HG02885 (cell line): ENCODE data around the gene RASGEF1C.
"Not testable (repeated sequence)": the region's sequence is repeated elsewhere in the genome, so short reads cannot be mapped to it uniquely, and the experiment has no call there.

Experiments
- ATAC-seq: cut with Tn5 transposase; IDR thresholded peaks from one replicate; pipeline ENCODE4 v1.9.1; 2021; ENCODE audit warnings: mild to moderate bottlenecking; ENCODE audit not compliant: unreplicated experiment, poor library complexity

RASGEF1C gene

GRCh38 chr5:180126716-180127681 lies 82.0 kb downstream of the RASGEF1C start:
- no peak for ATAC-seq

- not testable (repeated sequence) for ATAC-seq
Measured at GRCh38 chr5:180126156-180126555, 82.9 kb downstream of the RASGEF1C start.

GRCh38 chr5:180124662-180125061 lies 84.3 kb downstream of the RASGEF1C start:
- ATAC-seq, result not testable (repeated sequence)

GRCh38 chr5:180122875-180123274 lies 86.1 kb downstream of the RASGEF1C start:
- no peak for ATAC-seq

GRCh38 chr5:180121826-180122413 lies 87.1 kb downstream of the RASGEF1C start:
- ATAC-seq, result no peak

- no peak for ATAC-seq
Measured at GRCh38 chr5:180120237-180121101, 88.5 kb downstream of the RASGEF1C start.

DNA sequence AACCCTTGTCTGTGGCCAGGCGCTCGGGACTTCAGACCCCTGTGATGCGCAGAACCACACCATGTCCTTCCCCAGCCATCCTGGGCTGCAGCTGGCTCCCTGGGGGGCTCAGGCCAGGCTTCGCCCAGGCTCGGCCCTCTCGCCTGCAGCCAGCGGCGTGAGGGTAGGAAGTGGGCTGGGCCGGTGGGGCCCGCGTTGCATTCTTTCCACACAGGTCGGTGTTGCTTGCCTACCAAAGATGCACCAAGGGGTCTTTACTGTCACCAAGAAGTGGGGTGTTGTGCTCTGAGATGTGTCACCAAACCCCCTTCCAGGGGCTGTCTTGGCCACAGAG lies 89.1 kb downstream of the RASGEF1C start:
- ATAC-seq, result no peak

DNA sequence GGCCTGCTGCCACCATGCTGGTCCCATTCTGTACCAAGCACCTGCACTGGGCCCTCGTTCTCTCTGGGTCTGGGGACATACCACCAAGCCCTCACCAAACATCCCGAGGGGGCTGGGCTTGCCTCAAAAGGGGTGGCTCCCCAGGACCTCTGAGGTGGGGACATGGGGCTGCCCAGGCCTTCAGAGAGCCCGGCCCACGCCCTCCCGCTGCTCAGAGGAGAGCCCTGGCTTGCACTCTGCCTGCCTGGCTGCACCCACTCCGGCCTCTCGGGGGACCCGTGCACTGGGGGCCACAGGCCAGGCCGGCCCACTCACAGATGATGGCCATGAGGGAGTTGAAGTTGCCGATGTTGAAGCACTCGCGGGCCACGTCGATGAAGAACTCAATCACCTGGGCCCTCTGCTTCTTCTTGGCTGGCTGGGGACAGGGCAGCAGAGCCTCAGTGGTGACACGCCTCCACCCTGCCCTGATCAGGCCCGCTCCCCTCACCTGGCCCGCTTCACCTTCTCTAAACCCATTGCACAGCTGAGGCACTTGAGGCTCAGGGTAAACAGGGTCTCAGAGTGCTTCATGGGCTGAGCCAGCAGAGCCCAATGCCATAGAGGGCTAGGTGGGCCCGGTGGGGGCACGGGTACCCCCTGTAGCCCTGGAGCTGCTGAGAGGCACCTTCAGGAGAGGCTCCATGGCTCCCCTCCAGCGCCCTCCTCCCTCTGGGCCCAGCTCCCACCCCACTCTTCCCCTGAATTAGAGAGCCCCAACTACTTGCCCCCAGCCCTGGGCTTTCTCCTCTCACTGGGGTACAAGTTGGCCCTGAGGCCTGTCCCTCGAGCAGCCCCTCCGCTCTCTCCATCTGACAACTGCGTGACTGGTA lies 89.7 kb downstream of the RASGEF1C start:
- ATAC-seq, result no peak

- no peak for ATAC-seq
Measured at GRCh38 chr5:180118391-180118791, 90.6 kb downstream of the RASGEF1C start.

- no peak for ATAC-seq
Measured at GRCh38 chr5:180117000-180117725, 91.8 kb downstream of the RASGEF1C start.

- ATAC-seq, result no peak
Measured at GRCh38 chr5:180116077-180116999, 92.7 kb downstream of the RASGEF1C start.

- ATAC-seq, result no peak
Measured at GRCh38 chr5:180115326-180116076, 93.5 kb downstream of the RASGEF1C start.

DNA sequence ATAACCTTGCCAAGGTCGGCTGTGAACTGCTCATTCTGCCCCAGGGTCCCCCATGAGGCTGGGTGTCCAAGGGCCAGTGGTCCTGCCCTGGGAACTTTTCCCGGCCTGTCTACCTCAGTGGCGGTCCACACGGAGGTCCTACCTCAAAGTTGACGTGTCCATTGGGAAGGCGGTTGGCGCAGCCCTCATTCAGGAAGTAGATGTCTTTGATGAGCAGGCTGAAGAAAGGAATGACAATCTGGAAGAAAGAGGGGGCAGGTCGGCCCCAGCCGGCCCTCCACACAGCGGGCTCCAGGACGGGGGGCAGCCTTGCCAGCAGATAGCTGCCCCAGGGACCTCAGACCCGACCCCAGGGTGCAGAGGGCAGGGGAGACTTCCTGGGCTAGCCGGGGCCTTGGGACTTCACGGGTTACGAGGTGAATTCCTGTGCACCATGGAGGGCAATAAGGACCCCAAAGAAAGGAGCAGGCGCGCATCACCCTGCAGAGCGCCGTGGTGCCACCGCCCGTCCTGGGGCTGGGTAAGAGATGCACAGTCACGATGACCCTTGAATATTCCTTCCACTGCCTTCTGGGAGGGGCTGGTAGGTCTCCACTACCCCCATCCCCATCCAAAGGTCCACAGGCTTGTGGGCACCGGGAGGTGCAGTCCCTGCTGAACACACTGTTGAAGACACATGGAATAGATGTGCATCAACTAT lies 94.6 kb downstream of the RASGEF1C start:
- no peak for ATAC-seq

DNA sequence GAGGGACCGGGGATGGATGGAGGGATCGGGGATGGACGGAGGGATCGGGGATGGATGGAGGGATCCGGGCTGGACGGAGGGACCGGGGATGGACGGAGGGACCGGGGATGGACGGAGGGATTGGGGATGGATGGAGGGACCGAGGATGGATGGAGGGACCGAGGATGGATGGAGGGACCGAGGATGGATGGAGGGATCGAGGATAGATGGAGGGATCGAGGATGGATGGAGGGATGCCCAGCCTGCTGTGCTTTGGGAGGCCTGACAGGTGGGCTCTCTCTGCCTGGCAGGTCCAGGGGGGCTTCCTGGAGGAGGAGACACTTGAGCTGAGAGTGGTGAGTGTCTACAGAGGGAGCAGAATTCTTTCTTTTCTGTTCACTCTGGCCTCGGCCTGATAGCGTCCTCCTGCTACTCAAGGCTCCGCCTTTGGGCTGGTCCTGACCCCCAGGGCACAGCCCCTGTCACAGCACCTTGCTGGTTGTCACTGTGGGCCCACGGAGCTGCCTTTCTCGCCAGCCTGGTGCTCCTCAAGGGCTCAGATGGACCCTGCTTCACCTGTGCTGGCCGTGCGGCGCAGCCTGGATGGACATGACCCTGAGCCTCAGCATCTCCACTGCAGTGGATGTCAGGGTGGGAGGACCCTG lies 95.2 kb downstream of the RASGEF1C start:
- ATAC-seq, result no peak

GRCh38 chr5:180112181-180112861 lies 96.7 kb downstream of the RASGEF1C start:
- ATAC-seq, result no peak
